ENCODE measurements around the gene ARL16.

DNA sequence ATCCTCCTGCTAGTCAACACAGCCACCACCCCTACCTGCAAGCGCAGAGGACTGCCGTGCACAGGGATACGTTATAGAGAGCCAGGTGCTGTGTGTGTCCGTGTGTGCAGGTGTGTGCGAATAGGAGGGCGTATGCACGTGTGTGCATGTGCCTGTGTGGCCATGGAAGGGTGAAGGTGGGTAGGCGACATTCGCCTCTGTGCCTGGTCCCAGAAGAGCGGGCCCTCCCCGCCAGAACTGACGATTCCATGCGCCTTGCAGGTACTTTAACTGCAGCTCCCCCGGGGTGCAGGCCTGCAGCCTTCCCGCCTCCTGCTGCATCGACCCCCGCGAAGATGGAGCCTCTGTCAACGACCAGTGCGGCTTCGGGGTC lies 36.0 kb downstream of the ARL16 start:
- TF ChIP-seq, protein P1, sequence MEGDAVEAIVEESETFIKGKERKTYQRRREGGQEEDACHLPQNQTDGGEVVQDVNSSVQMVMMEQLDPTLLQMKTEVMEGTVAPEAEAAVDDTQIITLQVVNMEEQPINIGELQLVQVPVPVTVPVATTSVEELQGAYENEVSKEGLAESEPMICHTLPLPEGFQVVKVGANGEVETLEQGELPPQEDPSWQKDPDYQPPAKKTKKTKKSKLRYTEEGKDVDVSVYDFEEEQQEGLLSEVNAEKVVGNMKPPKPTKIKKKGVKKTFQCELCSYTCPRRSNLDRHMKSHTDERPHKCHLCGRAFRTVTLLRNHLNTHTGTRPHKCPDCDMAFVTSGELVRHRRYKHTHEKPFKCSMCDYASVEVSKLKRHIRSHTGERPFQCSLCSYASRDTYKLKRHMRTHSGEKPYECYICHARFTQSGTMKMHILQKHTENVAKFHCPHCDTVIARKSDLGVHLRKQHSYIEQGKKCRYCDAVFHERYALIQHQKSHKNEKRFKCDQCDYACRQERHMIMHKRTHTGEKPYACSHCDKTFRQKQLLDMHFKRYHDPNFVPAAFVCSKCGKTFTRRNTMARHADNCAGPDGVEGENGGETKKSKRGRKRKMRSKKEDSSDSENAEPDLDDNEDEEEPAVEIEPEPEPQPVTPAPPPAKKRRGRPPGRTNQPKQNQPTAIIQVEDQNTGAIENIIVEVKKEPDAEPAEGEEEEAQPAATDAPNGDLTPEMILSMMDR (IDR thresholded peaks at IDR 0.05; ENCODE audit: insufficient read depth, low read length) = no peak
- TF ChIP-seq POLR2AphosphoS5 (IDR thresholded peaks at IDR 0.05; ENCODE audit: low read depth) (no peak), GABPA (IDR thresholded peaks at IDR 0.05; ENCODE audit: low read depth) (no peak)
- TF ChIP-seq, protein P2, sequence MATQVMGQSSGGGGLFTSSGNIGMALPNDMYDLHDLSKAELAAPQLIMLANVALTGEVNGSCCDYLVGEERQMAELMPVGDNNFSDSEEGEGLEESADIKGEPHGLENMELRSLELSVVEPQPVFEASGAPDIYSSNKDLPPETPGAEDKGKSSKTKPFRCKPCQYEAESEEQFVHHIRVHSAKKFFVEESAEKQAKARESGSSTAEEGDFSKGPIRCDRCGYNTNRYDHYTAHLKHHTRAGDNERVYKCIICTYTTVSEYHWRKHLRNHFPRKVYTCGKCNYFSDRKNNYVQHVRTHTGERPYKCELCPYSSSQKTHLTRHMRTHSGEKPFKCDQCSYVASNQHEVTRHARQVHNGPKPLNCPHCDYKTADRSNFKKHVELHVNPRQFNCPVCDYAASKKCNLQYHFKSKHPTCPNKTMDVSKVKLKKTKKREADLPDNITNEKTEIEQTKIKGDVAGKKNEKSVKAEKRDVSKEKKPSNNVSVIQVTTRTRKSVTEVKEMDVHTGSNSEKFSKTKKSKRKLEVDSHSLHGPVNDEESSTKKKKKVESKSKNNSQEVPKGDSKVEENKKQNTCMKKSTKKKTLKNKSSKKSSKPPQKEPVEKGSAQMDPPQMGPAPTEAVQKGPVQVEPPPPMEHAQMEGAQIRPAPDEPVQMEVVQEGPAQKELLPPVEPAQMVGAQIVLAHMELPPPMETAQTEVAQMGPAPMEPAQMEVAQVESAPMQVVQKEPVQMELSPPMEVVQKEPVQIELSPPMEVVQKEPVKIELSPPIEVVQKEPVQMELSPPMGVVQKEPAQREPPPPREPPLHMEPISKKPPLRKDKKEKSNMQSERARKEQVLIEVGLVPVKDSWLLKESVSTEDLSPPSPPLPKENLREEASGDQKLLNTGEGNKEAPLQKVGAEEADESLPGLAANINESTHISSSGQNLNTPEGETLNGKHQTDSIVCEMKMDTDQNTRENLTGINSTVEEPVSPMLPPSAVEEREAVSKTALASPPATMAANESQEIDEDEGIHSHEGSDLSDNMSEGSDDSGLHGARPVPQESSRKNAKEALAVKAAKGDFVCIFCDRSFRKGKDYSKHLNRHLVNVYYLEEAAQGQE (IDR thresholded peaks at IDR 0.05; ENCODE audit: insufficient replicate concordance, low read depth) = no peak

Measured in HL-60 (cell line).